ENCODE data around the gene CDKL4. TPM values are rescaled to one million over a fixed set of nuclear protein-coding genes. Genes with fewer than 3 reads are reported as not detected.
A peak's percentile ranks its signal among the peaks of the same experiment; 100 is the strongest.

The CDKL4 gene
- total and polyA plus RNA-seq, 2 of the 13 experiments (the other 11 are each of a cell fraction or from before 2014, with no cell fraction given), result 0.29 to 0.50 TPM

DNA sequence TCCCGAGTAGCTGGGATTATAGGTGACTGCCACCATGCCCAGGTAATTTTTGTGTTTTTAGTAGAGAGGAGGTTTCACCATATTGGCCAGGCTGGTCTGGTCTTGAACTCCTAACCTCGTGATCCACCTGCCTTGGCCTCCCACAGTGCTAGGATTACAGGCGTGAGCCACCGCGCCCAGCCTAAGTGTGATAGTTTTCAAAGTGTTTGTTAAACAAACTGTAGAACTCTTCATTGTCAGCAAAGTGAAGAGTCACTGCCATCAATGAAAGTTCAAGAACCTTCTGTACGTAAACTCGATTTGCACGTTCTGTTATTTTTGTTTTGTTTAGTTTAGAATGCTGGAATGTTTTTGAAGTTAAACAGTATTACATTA is 104.9 kb downstream of the CDKL4 start (continued):
- TF ChIP-seq, protein P1, sequence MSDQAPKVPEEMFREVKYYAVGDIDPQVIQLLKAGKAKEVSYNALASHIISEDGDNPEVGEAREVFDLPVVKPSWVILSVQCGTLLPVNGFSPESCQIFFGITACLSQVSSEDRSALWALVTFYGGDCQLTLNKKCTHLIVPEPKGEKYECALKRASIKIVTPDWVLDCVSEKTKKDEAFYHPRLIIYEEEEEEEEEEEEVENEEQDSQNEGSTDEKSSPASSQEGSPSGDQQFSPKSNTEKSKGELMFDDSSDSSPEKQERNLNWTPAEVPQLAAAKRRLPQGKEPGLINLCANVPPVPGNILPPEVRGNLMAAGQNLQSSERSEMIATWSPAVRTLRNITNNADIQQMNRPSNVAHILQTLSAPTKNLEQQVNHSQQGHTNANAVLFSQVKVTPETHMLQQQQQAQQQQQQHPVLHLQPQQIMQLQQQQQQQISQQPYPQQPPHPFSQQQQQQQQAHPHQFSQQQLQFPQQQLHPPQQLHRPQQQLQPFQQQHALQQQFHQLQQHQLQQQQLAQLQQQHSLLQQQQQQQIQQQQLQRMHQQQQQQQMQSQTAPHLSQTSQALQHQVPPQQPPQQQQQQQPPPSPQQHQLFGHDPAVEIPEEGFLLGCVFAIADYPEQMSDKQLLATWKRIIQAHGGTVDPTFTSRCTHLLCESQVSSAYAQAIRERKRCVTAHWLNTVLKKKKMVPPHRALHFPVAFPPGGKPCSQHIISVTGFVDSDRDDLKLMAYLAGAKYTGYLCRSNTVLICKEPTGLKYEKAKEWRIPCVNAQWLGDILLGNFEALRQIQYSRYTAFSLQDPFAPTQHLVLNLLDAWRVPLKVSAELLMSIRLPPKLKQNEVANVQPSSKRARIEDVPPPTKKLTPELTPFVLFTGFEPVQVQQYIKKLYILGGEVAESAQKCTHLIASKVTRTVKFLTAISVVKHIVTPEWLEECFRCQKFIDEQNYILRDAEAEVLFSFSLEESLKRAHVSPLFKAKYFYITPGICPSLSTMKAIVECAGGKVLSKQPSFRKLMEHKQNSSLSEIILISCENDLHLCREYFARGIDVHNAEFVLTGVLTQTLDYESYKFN (CRISPR knock-in tag; conservative IDR thresholded peaks at IDR 0.05), result peak; percentile 49; the same call in 1 of the 2 replicates
- TF ChIP-seq NRL (CRISPR knock-in tag; IDR thresholded peaks at IDR 0.05; ENCODE audit: borderline replicate concordance) (no peak), POLR2A (IDR thresholded peaks at IDR 0.05; ENCODE audit: insufficient read depth in 1 of 2, low read depth in 2 of 2, low read length in 2 of 2) (no peak), SOX5 (CRISPR knock-in tag; IDR thresholded peaks at IDR 0.05; ENCODE audit: borderline replicate concordance) (peak; percentile 97), ZFP36L1 (CRISPR knock-in tag; IDR thresholded peaks at IDR 0.05) (no peak), SAP130 (CRISPR knock-in tag; IDR thresholded peaks at IDR 0.05; ENCODE audit: low read depth) (peak; percentile 60; the same call in 1 of the 2 replicates), PTBP1 (IDR thresholded peaks at IDR 0.05; ENCODE audit: low read depth, low read length, poor library complexity, severe bottlenecking) (no peak), FOXA3 (CRISPR knock-in tag; IDR thresholded peaks at IDR 0.05) (peak; percentile 82), AKAP8 (CRISPR knock-in tag; IDR thresholded peaks at IDR 0.05) (no peak), SRSF9 (IDR thresholded peaks at IDR 0.05; ENCODE audit: borderline replicate concordance, insufficient read depth, low read depth, low read length, poor library complexity, severe bottlenecking) (no peak), CC2D1A (CRISPR knock-in tag; IDR thresholded peaks at IDR 0.05) (no peak), MYNN (CRISPR knock-in tag; IDR thresholded peaks at IDR 0.05; ENCODE audit: low read depth) (no peak), NFYB (CRISPR knock-in tag; IDR thresholded peaks at IDR 0.05) (no peak), ZNF33A (CRISPR knock-in tag; IDR thresholded peaks at IDR 0.05; ENCODE audit: borderline replicate concordance) (no peak)
- TF ChIP-seq, protein P2, sequence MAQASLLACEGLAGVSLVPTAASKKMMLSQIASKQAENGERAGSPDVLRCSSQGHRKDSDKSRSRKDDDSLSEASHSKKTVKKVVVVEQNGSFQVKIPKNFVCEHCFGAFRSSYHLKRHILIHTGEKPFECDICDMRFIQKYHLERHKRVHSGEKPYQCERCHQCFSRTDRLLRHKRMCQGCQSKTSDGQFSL (CRISPR knock-in tag; IDR thresholded peaks at IDR 0.05), result no peak
- TF ChIP-seq, protein P3, sequence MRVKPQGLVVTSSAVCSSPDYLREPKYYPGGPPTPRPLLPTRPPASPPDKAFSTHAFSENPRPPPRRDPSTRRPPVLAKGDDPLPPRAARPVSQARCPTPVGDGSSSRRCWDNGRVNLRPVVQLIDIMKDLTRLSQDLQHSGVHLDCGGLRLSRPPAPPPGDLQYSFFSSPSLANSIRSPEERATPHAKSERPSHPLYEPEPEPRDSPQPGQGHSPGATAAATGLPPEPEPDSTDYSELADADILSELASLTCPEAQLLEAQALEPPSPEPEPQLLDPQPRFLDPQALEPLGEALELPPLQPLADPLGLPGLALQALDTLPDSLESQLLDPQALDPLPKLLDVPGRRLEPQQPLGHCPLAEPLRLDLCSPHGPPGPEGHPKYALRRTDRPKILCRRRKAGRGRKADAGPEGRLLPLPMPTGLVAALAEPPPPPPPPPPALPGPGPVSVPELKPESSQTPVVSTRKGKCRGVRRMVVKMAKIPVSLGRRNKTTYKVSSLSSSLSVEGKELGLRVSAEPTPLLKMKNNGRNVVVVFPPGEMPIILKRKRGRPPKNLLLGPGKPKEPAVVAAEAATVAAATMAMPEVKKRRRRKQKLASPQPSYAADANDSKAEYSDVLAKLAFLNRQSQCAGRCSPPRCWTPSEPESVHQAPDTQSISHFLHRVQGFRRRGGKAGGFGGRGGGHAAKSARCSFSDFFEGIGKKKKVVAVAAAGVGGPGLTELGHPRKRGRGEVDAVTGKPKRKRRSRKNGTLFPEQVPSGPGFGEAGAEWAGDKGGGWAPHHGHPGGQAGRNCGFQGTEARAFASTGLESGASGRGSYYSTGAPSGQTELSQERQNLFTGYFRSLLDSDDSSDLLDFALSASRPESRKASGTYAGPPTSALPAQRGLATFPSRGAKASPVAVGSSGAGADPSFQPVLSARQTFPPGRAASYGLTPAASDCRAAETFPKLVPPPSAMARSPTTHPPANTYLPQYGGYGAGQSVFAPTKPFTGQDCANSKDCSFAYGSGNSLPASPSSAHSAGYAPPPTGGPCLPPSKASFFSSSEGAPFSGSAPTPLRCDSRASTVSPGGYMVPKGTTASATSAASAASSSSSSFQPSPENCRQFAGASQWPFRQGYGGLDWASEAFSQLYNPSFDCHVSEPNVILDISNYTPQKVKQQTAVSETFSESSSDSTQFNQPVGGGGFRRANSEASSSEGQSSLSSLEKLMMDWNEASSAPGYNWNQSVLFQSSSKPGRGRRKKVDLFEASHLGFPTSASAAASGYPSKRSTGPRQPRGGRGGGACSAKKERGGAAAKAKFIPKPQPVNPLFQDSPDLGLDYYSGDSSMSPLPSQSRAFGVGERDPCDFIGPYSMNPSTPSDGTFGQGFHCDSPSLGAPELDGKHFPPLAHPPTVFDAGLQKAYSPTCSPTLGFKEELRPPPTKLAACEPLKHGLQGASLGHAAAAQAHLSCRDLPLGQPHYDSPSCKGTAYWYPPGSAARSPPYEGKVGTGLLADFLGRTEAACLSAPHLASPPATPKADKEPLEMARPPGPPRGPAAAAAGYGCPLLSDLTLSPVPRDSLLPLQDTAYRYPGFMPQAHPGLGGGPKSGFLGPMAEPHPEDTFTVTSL (CRISPR knock-in tag; IDR thresholded peaks at IDR 0.05; ENCODE audit: borderline replicate concordance), result 0 out of 2 replicates have a peak, but pooled peaks have one; percentile 25
- TF ChIP-seq, protein P4, sequence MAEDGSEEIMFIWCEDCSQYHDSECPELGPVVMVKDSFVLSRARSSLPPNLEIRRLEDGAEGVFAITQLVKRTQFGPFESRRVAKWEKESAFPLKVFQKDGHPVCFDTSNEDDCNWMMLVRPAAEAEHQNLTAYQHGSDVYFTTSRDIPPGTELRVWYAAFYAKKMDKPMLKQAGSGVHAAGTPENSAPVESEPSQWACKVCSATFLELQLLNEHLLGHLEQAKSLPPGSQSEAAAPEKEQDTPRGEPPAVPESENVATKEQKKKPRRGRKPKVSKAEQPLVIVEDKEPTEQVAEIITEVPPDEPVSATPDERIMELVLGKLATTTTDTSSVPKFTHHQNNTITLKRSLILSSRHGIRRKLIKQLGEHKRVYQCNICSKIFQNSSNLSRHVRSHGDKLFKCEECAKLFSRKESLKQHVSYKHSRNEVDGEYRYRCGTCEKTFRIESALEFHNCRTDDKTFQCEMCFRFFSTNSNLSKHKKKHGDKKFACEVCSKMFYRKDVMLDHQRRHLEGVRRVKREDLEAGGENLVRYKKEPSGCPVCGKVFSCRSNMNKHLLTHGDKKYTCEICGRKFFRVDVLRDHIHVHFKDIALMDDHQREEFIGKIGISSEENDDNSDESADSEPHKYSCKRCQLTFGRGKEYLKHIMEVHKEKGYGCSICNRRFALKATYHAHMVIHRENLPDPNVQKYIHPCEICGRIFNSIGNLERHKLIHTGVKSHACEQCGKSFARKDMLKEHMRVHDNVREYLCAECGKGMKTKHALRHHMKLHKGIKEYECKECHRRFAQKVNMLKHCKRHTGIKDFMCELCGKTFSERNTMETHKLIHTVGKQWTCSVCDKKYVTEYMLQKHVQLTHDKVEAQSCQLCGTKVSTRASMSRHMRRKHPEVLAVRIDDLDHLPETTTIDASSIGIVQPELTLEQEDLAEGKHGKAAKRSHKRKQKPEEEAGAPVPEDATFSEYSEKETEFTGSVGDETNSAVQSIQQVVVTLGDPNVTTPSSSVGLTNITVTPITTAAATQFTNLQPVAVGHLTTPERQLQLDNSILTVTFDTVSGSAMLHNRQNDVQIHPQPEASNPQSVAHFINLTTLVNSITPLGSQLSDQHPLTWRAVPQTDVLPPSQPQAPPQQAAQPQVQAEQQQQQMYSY (CRISPR knock-in tag; IDR thresholded peaks at IDR 0.05), result no peak

All from HepG2 (cell line).